ENCODE measurements around the gene TMA7.

Gene TMA7

DNA sequence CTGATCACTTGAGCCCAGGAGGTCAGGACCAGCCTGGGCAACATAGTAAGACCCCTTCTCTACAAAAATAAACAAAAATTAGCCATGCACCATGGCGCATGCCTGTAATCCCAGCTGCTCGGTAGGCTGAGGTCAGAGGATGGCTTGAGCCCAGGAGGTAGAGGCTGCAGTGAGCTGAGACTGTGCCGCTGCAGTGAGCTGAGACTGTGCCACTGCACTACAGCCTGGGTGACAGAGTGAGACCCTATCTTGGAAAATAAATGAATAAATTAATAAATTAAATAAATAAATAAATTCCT is 53.1 kb downstream of the TMA7 start:
- H3K4me1 ChIP-seq (ENCODE audit: control insufficient read depth, insufficient read depth, low read length): peaks cover 8% of the 10 kb centered on the region; the same call in 1 of the 2 replicates
- H3K9ac ChIP-seq (ENCODE audit: low read length): no peak overlapping the region
- H3K27ac ChIP-seq (ENCODE audit: low read depth, low read length): no peak overlapping the region
- no peak overlapping the region for H3K4me3 ChIP-seq (ENCODE audit: low read depth, low read length)
- H3K27me3 ChIP-seq (ENCODE audit: control insufficient read depth, insufficient read depth, low read length): no peaks in the 10 kb centered on the region
- peaks cover 25% of the 10 kb centered on the region for H3K36me3 ChIP-seq (ENCODE audit: control insufficient read depth, insufficient read depth, low read length)
- H3K9me3 ChIP-seq (ENCODE audit: control insufficient read depth, insufficient read depth, low read depth, low read length): peaks cover 1% of the 10 kb centered on the region; the same call in 1 of the 2 replicates

All from HUES6 (cell line).